A549 (cell line): Measurements from ENCODE around the gene CXXC5. TPM values are rescaled to one million over a fixed set of nuclear protein-coding genes. Genes with fewer than 3 reads are reported as not detected.

Experiments used
- ATAC-seq, 2 experiments: fragments of 200-7000 bp in 1 of 2; fragments of >200 bp in 1 of 2; cut with Nextera tagmentation in 1 of 2; cut with Tn5 transposase in 1 of 2; 3 replicates each; pipeline versions ENCODE4 v1.8.0 to v1.9.1; 2018 to 2020; ENCODE audit warnings: mild to moderate bottlenecking in 1 of 2, moderate library complexity in 1 of 2
- CTCF ChIA-PET: fragments of 300-600 bp; sonication (Branson Sonifier 250); formaldehyde crosslinking; extraction: SDS; loops from one replicate; lab custom pipeline; 2021; ENCODE audit warnings: antibody characterized with exemption, inconsistent platforms; lab: Yijun Ruan, JAX
- POLR2A ChIA-PET: fragments of 350-600 bp; formaldehyde crosslinking; extraction: SDS; loops from one replicate; lab custom pipeline; 2021; ENCODE audit warnings: antibody characterized with exemption, inconsistent platforms; lab: Yijun Ruan, JAX
- DNase-seq, 2 experiments: peaks; one replicate each; pipeline versions ENCODE4 v3.0.0 to v3.0.0-alpha.2; 2011 to 2016; ENCODE audit warnings: low read depth in 1 of 2, low spot score in 1 of 2
- FAIRE-seq: peaks from 2 replicates; lab custom pipeline; 2011; peaks lifted over from hg19 to GRCh38; lab: Jason Lieb, UNC
- H3K27ac ChIP-seq, 2 experiments: fragments of >200 bp; sonication (Bioruptor Twin); formaldehyde crosslinking; 3 replicates each; pipeline ENCODE4 v1.5.1; 2016 to 2017
- H3K4me1 ChIP-seq: fragments of >200 bp; sonication (Bioruptor Twin); formaldehyde crosslinking; 3 replicates; pipeline ENCODE4 v1.6.1; 2016
- H3K4me2 ChIP-seq: fragments of >200 bp; sonication (Bioruptor Twin); formaldehyde crosslinking; 3 replicates; pipeline ENCODE4 v1.6.1; 2016
- H3K4me3 ChIP-seq: fragments of >200 bp; sonication (Bioruptor Twin); formaldehyde crosslinking; 3 replicates; pipeline ENCODE4 v1.5.1; 2016
- H3K9me3 ChIP-seq: fragments of >200 bp; sonication (Bioruptor Twin); formaldehyde crosslinking; 3 replicates; pipeline ENCODE4 v1.6.1; 2016
- CBX2 ChIP-seq: fragments of 200-600 bp; sonication (generic); IDR thresholded peaks from 2 replicates; pipeline ENCODE4 v1.6.1; 2016; ENCODE audit warnings: low read depth, mild to moderate bottlenecking, borderline replicate concordance
- CEBPB ChIP-seq, 2 experiments: fragments of >200 bp in 1 of 2; sonication (Bioruptor Twin) in 1 of 2; formaldehyde crosslinking in 1 of 2; IDR thresholded peaks; 2 replicates each; pipeline ENCODE4 v1.6.1; 2012 to 2016
- CHD2 ChIP-seq: fragments of 150-350 bp; IDR thresholded peaks from 2 replicates; pipeline ENCODE4 v1.6.1; 2014; ENCODE audit warnings: low read length; ENCODE audit not compliant: partially characterized antibody
- CHD4 ChIP-seq: fragments of 200-600 bp; sonication (generic); IDR thresholded peaks from 2 replicates; pipeline ENCODE4 v1.6.1; 2016; ENCODE audit warnings: antibody characterized with exemption, mild to moderate bottlenecking, borderline replicate concordance
- ESRRA ChIP-seq: fragments of 150-350 bp; IDR thresholded peaks from 2 replicates; pipeline ENCODE4 v1.6.1; 2014; ENCODE audit warnings: mild to moderate bottlenecking, low read length, borderline replicate concordance
- FOSB ChIP-seq: fragments of 250-450 bp; sonication (Bioruptor Pico); IDR thresholded peaks from 2 replicates; pipeline ENCODE4 v1.5.0; 2020; ENCODE audit warnings: mild to moderate bottlenecking, moderate library complexity
- FOSL2 ChIP-seq, 2 experiments: fragments of 450-650 bp in 1 of 2; fragments of >200 bp in 1 of 2; sonication (Bioruptor Twin) in 1 of 2; formaldehyde crosslinking; IDR thresholded peaks; 2 replicates each; pipeline versions ENCODE4 v1.5.0 to v1.6.1; 2016 to 2020; ENCODE audit warnings: mild to moderate bottlenecking in 1 of 2, moderate library complexity in 1 of 2
- HDAC2 ChIP-seq: fragments of 200-600 bp; sonication (generic); IDR thresholded peaks from 2 replicates; pipeline ENCODE4 v1.6.1; 2016
- HOXB5 ChIP-seq: fragments of 250-450 bp; sonication (Bioruptor Pico); IDR thresholded peaks from 2 replicates; pipeline ENCODE4 v1.5.0; 2020; ENCODE audit warnings: mild to moderate bottlenecking, moderate library complexity
- MAZ ChIP-seq: fragments of 150-350 bp; IDR thresholded peaks from 2 replicates; pipeline ENCODE4 v1.6.1; 2014; ENCODE audit warnings: antibody characterized with exemption, low read depth, low read length, borderline replicate concordance
- PBX3 ChIP-seq: IDR thresholded peaks from 2 replicates; pipeline ENCODE4 v1.6.1; 2012
- PHF8 ChIP-seq: fragments of 200-600 bp; sonication (generic); IDR thresholded peaks from 2 replicates; pipeline ENCODE4 v1.6.1; 2016; ENCODE audit warnings: low read depth, mild to moderate bottlenecking, antibody characterized with exemption, moderate library complexity, borderline replicate concordance
- RFX5 ChIP-seq: fragments of 450-650 bp; IDR thresholded peaks from 2 replicates; pipeline ENCODE4 v1.7.1; 2014; ENCODE audit warnings: antibody characterized with exemption, mild to moderate bottlenecking, moderate library complexity
- SMC3 ChIP-seq: fragments of >200 bp; sonication (Bioruptor Twin); formaldehyde crosslinking; IDR thresholded peaks from 3 replicates; pipeline ENCODE4 v1.6.1; 2018; ENCODE audit warnings: inconsistent platforms
- SREBF2 ChIP-seq: fragments of 450-650 bp; IDR thresholded peaks from 2 replicates; pipeline ENCODE4 v1.6.1; 2014; ENCODE audit warnings: mild to moderate bottlenecking, moderate library complexity
- TP53 ChIP-seq: fragments of 250-450 bp; sonication (Bioruptor Pico); IDR thresholded peaks from 2 replicates; pipeline ENCODE4 v1.5.0; 2021; ENCODE audit warnings: mild to moderate bottlenecking, moderate library complexity
- USF2 ChIP-seq: fragments of 450-650 bp; IDR thresholded peaks from 2 replicates; pipeline ENCODE4 v1.6.1; 2014; ENCODE audit warnings: antibody characterized with exemption
- ZFP36 ChIP-seq: fragments of 450-650 bp; IDR thresholded peaks from 2 replicates; pipeline ENCODE4 v1.6.1; 2014; ENCODE audit warnings: borderline replicate concordance; ENCODE audit not compliant: partially characterized antibody
- ZNF302 ChIP-seq: fragments of 250-450 bp; sonication (Bioruptor Pico); IDR thresholded peaks from 2 replicates; pipeline ENCODE4 v1.9.0; 2021; ENCODE audit warnings: inconsistent platforms, mild to moderate bottlenecking, moderate library complexity
- ZSCAN20 ChIP-seq: fragments of 250-450 bp; sonication (Bioruptor Pico); IDR thresholded peaks from 2 replicates; pipeline ENCODE4 v1.8.0; 2022; ENCODE audit warnings: mild to moderate bottlenecking, moderate library complexity
- WGBS: methylation state at CpG from one replicate; pipeline ENCODE4 v1.1.6; 2017; ENCODE audit errors: missing lambda C conversion rate; 5-methylcytosine and 5-hydroxymethylcytosine counted together
- polyA plus RNA-seq, 4 experiments: library from polyadenylated mRNA; depleted of rRNA in 3 of 4; stranded (reverse); fragments of >200 nt; fragmentation: RNase III in 1 of 4; extraction: RNeasy Plus Mini Kit Qiagen cat#74134 plus additional on column Dnase treatment in 1 of 4; gene quantifications; 2 replicates in 3 of 4; 3 replicates in 1 of 4; pipeline ENCODE4 v1.2.3, GENCODE V29; 2011 to 2017
- TF ChIP-seq, protein P1 (sequence below): fragments of 200-600 bp; sonication (generic); IDR thresholded peaks from 2 replicates; pipeline ENCODE4 v1.6.1; 2016; ENCODE audit warnings: antibody characterized with exemption, mild to moderate bottlenecking, moderate library complexity
- TF ChIP-seq, protein P2 (sequence below): fragments of >200 bp; sonication (Bioruptor Twin); formaldehyde crosslinking; IDR thresholded peaks from 3 replicates; pipeline ENCODE4 v1.6.1; 2016
- TF ChIP-seq, protein P3 (sequence below): fragments of 150-350 bp; IDR thresholded peaks from 2 replicates; pipeline ENCODE4 v1.6.1; 2014; ENCODE audit warnings: low read depth, mild to moderate bottlenecking, low read length
- TF ChIP-seq, protein P4 (sequence below): IDR thresholded peaks from 2 replicates; pipeline ENCODE4 v1.6.1; 2012; ENCODE audit warnings: low read depth, borderline replicate concordance

CXXC5 gene
- polyA plus RNA-seq, 2 of the 4 experiments (the other 2 are of a cell fraction) = 18.1 to 32.5 TPM

- TF ChIP-seq, protein P1, sequence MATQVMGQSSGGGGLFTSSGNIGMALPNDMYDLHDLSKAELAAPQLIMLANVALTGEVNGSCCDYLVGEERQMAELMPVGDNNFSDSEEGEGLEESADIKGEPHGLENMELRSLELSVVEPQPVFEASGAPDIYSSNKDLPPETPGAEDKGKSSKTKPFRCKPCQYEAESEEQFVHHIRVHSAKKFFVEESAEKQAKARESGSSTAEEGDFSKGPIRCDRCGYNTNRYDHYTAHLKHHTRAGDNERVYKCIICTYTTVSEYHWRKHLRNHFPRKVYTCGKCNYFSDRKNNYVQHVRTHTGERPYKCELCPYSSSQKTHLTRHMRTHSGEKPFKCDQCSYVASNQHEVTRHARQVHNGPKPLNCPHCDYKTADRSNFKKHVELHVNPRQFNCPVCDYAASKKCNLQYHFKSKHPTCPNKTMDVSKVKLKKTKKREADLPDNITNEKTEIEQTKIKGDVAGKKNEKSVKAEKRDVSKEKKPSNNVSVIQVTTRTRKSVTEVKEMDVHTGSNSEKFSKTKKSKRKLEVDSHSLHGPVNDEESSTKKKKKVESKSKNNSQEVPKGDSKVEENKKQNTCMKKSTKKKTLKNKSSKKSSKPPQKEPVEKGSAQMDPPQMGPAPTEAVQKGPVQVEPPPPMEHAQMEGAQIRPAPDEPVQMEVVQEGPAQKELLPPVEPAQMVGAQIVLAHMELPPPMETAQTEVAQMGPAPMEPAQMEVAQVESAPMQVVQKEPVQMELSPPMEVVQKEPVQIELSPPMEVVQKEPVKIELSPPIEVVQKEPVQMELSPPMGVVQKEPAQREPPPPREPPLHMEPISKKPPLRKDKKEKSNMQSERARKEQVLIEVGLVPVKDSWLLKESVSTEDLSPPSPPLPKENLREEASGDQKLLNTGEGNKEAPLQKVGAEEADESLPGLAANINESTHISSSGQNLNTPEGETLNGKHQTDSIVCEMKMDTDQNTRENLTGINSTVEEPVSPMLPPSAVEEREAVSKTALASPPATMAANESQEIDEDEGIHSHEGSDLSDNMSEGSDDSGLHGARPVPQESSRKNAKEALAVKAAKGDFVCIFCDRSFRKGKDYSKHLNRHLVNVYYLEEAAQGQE = no peak
- TF ChIP-seq SMC3 (no peak), HOXB5 (CRISPR knock-in tag) (no peak)
Observed at GRCh38 chr5:139653616-139654015, 5.5 kb downstream of the CXXC5 start (continued).

- Histone ChIP-seq H3K4me1 (peaks cover 98% of the 10 kb centered on the region), H3K4me3 (no peak overlapping the region), H3K27ac (peak overlapping the region; percentile 78 to 98), H3K4me2 (peak overlapping the region; percentile 73), H3K9me3 (no peaks in the 10 kb centered on the region)
- ATAC-seq (no peak), DNase-seq (no peak), FAIRE-seq (no peak)
- TF ChIP-seq, protein P2, sequence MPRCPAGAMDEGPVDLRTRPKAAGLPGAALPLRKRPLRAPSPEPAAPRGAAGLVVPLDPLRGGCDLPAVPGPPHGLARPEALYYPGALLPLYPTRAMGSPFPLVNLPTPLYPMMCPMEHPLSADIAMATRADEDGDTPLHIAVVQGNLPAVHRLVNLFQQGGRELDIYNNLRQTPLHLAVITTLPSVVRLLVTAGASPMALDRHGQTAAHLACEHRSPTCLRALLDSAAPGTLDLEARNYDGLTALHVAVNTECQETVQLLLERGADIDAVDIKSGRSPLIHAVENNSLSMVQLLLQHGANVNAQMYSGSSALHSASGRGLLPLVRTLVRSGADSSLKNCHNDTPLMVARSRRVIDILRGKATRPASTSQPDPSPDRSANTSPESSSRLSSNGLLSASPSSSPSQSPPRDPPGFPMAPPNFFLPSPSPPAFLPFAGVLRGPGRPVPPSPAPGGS = no peak
- TF ChIP-seq, protein P3, sequence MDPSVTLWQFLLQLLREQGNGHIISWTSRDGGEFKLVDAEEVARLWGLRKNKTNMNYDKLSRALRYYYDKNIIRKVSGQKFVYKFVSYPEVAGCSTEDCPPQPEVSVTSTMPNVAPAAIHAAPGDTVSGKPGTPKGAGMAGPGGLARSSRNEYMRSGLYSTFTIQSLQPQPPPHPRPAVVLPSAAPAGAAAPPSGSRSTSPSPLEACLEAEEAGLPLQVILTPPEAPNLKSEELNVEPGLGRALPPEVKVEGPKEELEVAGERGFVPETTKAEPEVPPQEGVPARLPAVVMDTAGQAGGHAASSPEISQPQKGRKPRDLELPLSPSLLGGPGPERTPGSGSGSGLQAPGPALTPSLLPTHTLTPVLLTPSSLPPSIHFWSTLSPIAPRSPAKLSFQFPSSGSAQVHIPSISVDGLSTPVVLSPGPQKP = no peak
- TF ChIP-seq CBX2 = no peak
- TF ChIP-seq, protein P4, sequence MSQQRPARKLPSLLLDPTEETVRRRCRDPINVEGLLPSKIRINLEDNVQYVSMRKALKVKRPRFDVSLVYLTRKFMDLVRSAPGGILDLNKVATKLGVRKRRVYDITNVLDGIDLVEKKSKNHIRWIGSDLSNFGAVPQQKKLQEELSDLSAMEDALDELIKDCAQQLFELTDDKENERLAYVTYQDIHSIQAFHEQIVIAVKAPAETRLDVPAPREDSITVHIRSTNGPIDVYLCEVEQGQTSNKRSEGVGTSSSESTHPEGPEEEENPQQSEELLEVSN = no peak
- no peak for TF ChIP-seq ZNF302 (CRISPR knock-in tag)
- TF ChIP-seq RFX5 = no peak
- ChIA-PET POLR2A (no interaction called here), CTCF (interaction anchor here (0.5 to 17.1 kb wide), 12 partner anchors 10 to 742 kb away, joined by 3 to 195 read pairs (median 4); no protein-coding TSS in a partner anchor)
- WGBS = 73% methylated on average over 3 of the region's 3 CpGs
Observed at GRCh38 chr5:139654464-139654863, 6.3 kb downstream of the CXXC5 start.

- peak overlapping the region; percentile 73 for H3K4me2 ChIP-seq
- ChIA-PET POLR2A (no interaction called here), CTCF (interaction anchor here (0.7 to 17.1 kb wide), 10 partner anchors 10 to 110 kb away, joined by 3 to 195 read pairs (median 5); no protein-coding TSS in a partner anchor)
- H3K9me3 ChIP-seq = no peaks in the 10 kb centered on the region
- peak overlapping the region; percentile 78 to 98 for H3K27ac ChIP-seq
- H3K4me3 ChIP-seq = no peak overlapping the region
- FAIRE-seq (no peak), ATAC-seq (peak in 1 of 2 experiments; percentile 10; a peak in 3 of 6 replicates), DNase-seq (no peak)
- 68% methylated on average over 6 of the region's 13 CpGs for WGBS
- peaks cover 100% of the 10 kb centered on the region for H3K4me1 ChIP-seq
- TF ChIP-seq FOSL2 (IDR thresholded peaks at IDR 0.05) (no peak), FOSL2 (CRISPR knock-in tag; IDR thresholded peaks at IDR 0.05) (no peak), ZNF302 (CRISPR knock-in tag) (no peak), PBX3 (no peak), FOSB (CRISPR knock-in tag) (no peak), ZFP36 (no peak), RFX5 (no peak), CHD4 (no peak), CHD2 (no peak), USF2 (no peak), TP53 (CRISPR knock-in tag) (no peak), CEBPB (IDR thresholded peaks at IDR 0.05) (no peak), HDAC2 (no peak), ESRRA (no peak), MAZ (no peak), ZSCAN20 (CRISPR knock-in tag) (no peak), SREBF2 (no peak), PHF8 (no peak)
Observed at GRCh38 chr5:139654871-139655491, 6.8 kb downstream of the CXXC5 start.
